IPS-20b (cell line): ENCODE measurements around the gene ARHGAP40.

Experiments
- H3K27ac ChIP-seq: one replicate; pipeline ENCODE4 v1.5.1; 2013; ENCODE audit warnings: low read length
- H3K27me3 ChIP-seq: 2 replicates; pipeline ENCODE4 v1.6.1; 2013; ENCODE audit warnings: mild to moderate bottlenecking, low read length, inconsistent platforms; ENCODE audit not compliant: insufficient read depth
- H3K36me3 ChIP-seq: 2 replicates; pipeline ENCODE4 v1.6.1; 2013; ENCODE audit warnings: low read depth, mild to moderate bottlenecking, inconsistent platforms, low read length, moderate library complexity; ENCODE audit not compliant: insufficient read depth
- H3K4me1 ChIP-seq: 2 replicates; pipeline ENCODE4 v1.6.1; 2013; ENCODE audit warnings: mild to moderate bottlenecking, control low read depth, inconsistent platforms, low read length, moderate library complexity; ENCODE audit not compliant: insufficient read depth
- H3K4me3 ChIP-seq: 2 replicates; pipeline ENCODE4 v1.5.1; 2013; ENCODE audit warnings: mild to moderate bottlenecking, low read length, inconsistent platforms
- H3K9ac ChIP-seq: 2 replicates; pipeline ENCODE4 v1.6.1; 2013; ENCODE audit warnings: low read depth, mild to moderate bottlenecking, inconsistent platforms, low read length, moderate library complexity
- H3K9me3 ChIP-seq: 2 replicates; pipeline ENCODE4 v1.6.1; 2013; ENCODE audit warnings: mild to moderate bottlenecking, low read depth, low read length, inconsistent platforms; ENCODE audit not compliant: insufficient read depth

The ARHGAP40 gene

GRCh38 chr20:38601216-38602184 lies at the start of gene ARHGAP40:
Gene ARHGAP40 (plus strand): TSS chr20:38601809.
- peaks cover 20% of the 10 kb centered on the region for H3K27me3 ChIP-seq

GRCh38 chr20:38554986-38555385 lies 46.6 kb upstream of the ARHGAP40 start:
- peaks cover 85% of the 10 kb centered on the region for H3K36me3 ChIP-seq
- no peak overlapping the region for H3K9ac ChIP-seq
- H3K27me3 ChIP-seq, result no peaks in the 10 kb centered on the region
- no peak overlapping the region for H3K27ac ChIP-seq
- H3K4me3 ChIP-seq, result no peak overlapping the region
- no peaks in the 10 kb centered on the region for H3K9me3 ChIP-seq
- H3K4me1 ChIP-seq, result peaks cover 10% of the 10 kb centered on the region; the same call in 1 of the 2 replicates

More at GRCh38 chr20:38601216-38602184, at the start of gene ARHGAP40:
- H3K36me3 ChIP-seq, result no peaks in the 10 kb centered on the region
- peaks cover 30% of the 10 kb centered on the region for H3K4me1 ChIP-seq
- no peak within 1 kb of the TSS for H3K27ac ChIP-seq
- H3K4me3 ChIP-seq, result peak within 1 kb of the TSS; percentile 89
- peak within 1 kb of the TSS; percentile 68; the same call in 1 of the 2 replicates for H3K9ac ChIP-seq
- H3K9me3 ChIP-seq, result no peaks in the 10 kb centered on the region

DNA sequence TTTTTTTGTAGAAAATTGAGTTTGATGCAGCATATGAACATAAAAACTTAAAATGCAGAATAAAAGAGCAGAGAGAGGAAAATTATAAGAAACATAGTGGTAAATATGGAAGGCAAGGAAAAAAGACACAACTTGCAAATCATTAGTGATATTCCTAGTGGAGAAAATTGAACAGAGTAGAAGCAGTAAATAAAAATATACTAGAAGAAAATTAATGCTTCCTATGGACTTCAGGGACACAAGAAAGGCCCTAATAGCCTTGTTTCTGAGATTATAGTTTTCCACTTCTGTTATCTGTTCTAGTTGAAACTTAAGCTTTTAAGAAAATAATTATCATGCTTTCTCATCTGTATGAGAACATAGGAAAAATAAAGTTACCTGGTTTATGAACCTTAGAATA lies 46.2 kb upstream of the ARHGAP40 start:
- Histone ChIP-seq H3K9ac (no peak overlapping the region), H3K36me3 (peaks cover 87% of the 10 kb centered on the region), H3K4me3 (no peak overlapping the region), H3K27me3 (no peaks in the 10 kb centered on the region), H3K9me3 (no peaks in the 10 kb centered on the region), H3K27ac (no peak overlapping the region), H3K4me1 (peaks cover 10% of the 10 kb centered on the region; the same call in 1 of the 2 replicates)

DNA sequence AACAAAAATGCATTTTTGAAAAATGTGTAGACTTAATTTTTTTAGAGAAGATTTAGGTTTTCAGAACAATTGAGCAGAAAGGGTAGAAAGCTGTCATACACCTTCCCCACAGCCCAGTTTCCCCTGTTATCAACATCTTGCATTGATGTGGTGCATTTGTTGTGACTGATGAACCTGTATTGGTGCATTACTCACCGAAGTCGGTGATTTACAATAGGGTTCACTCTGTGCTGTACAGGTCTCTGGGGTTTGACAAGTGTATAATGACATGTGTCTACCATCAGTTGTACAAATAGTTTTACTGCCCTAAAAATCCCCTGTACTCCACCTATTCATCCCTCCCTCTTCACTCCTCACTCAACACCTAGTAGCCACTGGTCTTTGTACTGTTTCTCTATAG lies 44.4 kb upstream of the ARHGAP40 start:
- Histone ChIP-seq H3K4me1 (peaks cover 10% of the 10 kb centered on the region; the same call in 1 of the 2 replicates), H3K9ac (no peak overlapping the region), H3K36me3 (peaks cover 72% of the 10 kb centered on the region), H3K9me3 (no peaks in the 10 kb centered on the region), H3K4me3 (no peak overlapping the region), H3K27me3 (no peaks in the 10 kb centered on the region), H3K27ac (no peak overlapping the region)

DNA sequence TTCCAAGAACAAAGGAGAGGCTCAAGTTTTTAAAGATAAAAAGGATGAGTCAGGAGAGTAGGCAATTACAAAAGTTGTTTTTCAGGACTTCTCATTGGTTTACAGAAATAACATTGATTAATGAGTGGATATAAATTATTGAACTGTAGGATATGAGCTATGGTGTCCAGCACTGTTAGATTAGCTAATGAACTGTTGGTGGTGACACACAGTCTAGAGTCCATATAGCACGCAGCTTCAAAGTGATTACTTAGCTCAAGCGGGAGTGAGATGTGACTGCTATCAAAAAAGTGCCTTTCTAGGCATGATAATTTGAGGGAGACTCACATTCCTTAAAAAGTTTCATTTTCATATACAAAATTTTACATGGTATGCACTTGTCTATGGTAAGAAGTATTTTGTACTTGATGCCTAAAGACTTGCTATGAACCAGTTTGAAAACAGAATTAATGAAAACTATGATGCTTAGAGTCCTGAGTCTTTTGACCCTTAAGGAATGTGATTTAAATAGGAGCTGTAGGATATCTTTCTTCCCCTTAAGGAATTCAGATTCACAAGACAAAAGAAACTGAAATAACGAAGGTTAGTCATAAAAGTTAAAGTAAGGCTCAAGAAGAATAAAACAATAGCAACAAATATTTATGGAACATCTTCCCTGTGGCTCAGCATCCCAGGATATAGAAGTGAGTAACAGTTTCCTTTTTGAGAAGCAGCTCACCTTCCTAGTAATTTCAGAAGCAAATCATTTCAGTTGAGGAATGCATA lies 42.8 kb upstream of the ARHGAP40 start:
- Histone ChIP-seq H3K9me3 (no peaks in the 10 kb centered on the region), H3K27ac (no peak overlapping the region), H3K4me3 (no peak overlapping the region), H3K9ac (no peak overlapping the region), H3K36me3 (peaks cover 65% of the 10 kb centered on the region), H3K27me3 (no peaks in the 10 kb centered on the region), H3K4me1 (peaks cover 10% of the 10 kb centered on the region; the same call in 1 of the 2 replicates)

GRCh38 chr20:38559764-38560163 lies 41.8 kb upstream of the ARHGAP40 start:
- Histone ChIP-seq H3K27ac (no peak overlapping the region), H3K27me3 (no peaks in the 10 kb centered on the region), H3K9me3 (no peaks in the 10 kb centered on the region), H3K4me1 (peaks cover 10% of the 10 kb centered on the region; the same call in 1 of the 2 replicates), H3K9ac (no peak overlapping the region), H3K36me3 (peaks cover 61% of the 10 kb centered on the region), H3K4me3 (no peak overlapping the region)

DNA sequence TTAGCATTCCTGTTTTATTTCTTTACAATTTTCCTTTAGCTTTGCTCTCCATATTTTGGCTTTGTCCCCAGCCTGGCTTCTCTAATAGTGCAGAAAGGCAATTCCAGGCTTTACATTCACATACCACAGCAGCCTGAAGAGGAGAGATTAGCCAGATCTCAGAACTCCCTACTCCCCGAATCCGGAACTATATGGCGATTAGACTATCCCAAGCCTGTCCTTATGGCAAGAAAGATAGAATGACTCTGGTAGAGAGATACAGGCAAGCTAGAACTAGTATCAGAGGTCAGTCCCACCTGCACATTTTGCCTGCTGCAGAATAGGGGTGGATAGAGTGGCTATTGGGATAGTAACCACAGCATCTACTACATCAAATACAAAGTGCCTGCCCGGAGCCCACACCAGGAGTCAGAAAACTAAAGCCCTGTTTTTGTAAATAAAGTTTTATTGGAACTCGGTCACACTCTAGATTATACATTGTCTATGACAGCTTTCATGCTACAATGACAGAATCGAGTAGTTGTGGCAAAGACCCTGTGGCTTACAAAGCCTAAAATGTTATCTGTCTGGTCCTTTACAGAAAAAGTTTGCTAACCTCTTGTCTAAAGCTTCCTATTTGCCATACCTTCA lies 37.7 kb upstream of the ARHGAP40 start:
- H3K9ac ChIP-seq, result no peak overlapping the region
- no peaks in the 10 kb centered on the region for H3K27me3 ChIP-seq
- no peak overlapping the region for H3K27ac ChIP-seq
- no peak overlapping the region for H3K4me3 ChIP-seq
- peaks cover 3% of the 10 kb centered on the region; the same call in 1 of the 2 replicates for H3K4me1 ChIP-seq
- peaks cover 66% of the 10 kb centered on the region for H3K36me3 ChIP-seq
- no peaks in the 10 kb centered on the region for H3K9me3 ChIP-seq

- no peak overlapping the region for H3K9ac ChIP-seq
- H3K27ac ChIP-seq, result no peak overlapping the region
- peaks cover 67% of the 10 kb centered on the region for H3K36me3 ChIP-seq
- H3K27me3 ChIP-seq, result no peaks in the 10 kb centered on the region
- H3K9me3 ChIP-seq, result no peaks in the 10 kb centered on the region
- H3K4me1 ChIP-seq, result no peaks in the 10 kb centered on the region
- H3K4me3 ChIP-seq, result no peak overlapping the region
These were observed 36.9 kb upstream of the ARHGAP40 start for GRCh38 chr20:38564680-38565079.

DNA sequence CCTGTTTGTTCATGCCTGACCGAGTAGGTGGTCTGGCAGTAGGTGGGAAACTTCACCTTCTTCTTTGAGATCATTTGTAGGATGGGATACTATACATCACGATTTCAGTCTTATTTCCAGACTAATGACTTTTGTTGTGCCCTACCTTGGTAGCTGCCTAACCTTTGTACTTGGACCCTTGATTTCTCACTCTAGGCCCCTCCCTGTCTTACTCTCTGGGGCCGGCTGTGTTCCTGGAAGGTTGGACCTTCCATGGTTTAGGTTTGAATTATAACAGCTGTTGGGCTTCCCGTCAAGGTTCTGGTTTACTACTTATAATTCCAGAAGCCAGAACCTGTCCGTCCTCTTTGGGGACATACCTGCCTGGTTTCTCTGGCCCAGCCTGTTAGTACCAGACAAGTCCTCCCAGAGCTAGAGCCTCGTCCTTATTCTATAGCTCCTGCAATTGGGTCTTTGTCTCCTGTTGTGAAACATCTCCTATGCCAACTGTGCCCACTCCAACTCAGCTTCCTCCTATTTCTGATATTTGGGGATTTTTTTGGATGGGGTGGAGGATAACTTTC lies 35.5 kb upstream of the ARHGAP40 start:
- H3K36me3 ChIP-seq, result peaks cover 72% of the 10 kb centered on the region
- H3K4me1 ChIP-seq, result no peaks in the 10 kb centered on the region
- no peak overlapping the region for H3K27ac ChIP-seq
- no peaks in the 10 kb centered on the region for H3K27me3 ChIP-seq
- H3K9ac ChIP-seq, result no peak overlapping the region
- H3K9me3 ChIP-seq, result no peaks in the 10 kb centered on the region
- H3K4me3 ChIP-seq, result no peak overlapping the region

DNA sequence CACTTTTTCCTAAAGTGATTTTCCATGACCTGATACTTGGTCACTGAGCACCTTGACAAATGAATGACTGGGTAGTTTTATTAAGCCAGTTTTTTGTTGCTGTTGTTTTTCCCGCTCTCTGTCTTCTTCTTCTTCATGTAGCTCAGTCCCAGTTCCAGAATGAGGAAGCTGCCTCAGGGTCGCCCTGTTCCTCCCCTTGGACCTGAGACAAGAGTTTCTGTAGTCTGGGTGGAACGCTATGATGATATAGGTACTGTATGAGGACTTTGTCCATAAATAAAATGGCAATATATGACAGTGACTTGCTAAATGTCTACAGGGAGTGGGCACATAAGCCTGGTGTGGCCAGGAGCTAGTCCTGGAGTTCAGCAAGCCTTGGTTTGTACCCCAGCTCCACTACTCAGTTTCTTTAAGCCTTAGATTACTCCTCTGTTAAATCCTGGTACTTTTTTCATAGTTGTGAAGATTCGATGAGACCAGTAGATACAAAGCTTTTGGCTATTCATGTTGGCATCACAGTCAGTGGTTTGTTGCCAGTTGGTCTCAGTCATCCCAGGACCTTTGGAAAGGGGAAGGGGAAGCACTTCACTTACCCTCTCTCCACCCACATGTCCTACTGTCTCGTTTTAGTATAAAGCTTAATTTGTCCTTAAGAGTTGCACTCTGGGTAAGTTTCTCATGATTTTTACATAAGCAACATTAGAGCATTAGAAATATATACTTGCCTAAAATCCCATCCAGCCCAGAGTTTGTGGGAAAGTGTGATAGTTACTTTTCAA lies 31.7 kb upstream of the ARHGAP40 start:
- Histone ChIP-seq H3K27me3 (no peaks in the 10 kb centered on the region), H3K4me3 (no peak overlapping the region), H3K36me3 (peaks cover 77% of the 10 kb centered on the region), H3K4me1 (no peaks in the 10 kb centered on the region), H3K27ac (no peak overlapping the region), H3K9me3 (no peaks in the 10 kb centered on the region), H3K9ac (no peak overlapping the region; the same call in 1 of the 2 replicates)
